IMR-90 (cell line): ENCODE measurements around the gene HEXA. TPM values are rescaled to one million over a fixed set of nuclear protein-coding genes. Genes with fewer than 3 reads are reported as not detected.

Source experiments
- ATAC-seq: fragments of 200-7000 bp; cut with Tn5 transposase; 2 replicates; pipeline ENCODE4 v1.9.1; 2020; ENCODE audit warnings: low read depth, mild to moderate bottlenecking, moderate library complexity
- BruUV-seq: library from RNA; stranded (reverse); fragments of 400-500 nt; replicated peaks from 2 replicates; lab custom pipeline; 2021; lab: Mats Ljungman, UMichigan
- CTCF ChIA-PET: fragments of 300-600 bp; formaldehyde crosslinking; extraction: SDS; loops from one replicate; lab custom pipeline; 2021; ENCODE audit warnings: antibody characterized with exemption; lab: Yijun Ruan, JAX
- POLR2A ChIA-PET: fragments of 300-600 bp; sonication (Branson Sonifier 250); formaldehyde crosslinking; loops from one replicate; lab custom pipeline; 2022; ENCODE audit warnings: antibody characterized with exemption; ENCODE audit not compliant: unreplicated experiment; lab: Charles Lee
- DNase-seq: peaks from one replicate; pipeline ENCODE4 v3.0.0; 2013
- H2AFZ ChIP-seq: replicated peaks from 2 replicates; pipeline ENCODE3; 2013; ENCODE audit warnings: low read length, mild to moderate bottlenecking; ENCODE audit not compliant: poor library complexity
- H2AK5ac ChIP-seq: 2 replicates; pipeline ENCODE4 v1.6.1; 2013; ENCODE audit warnings: low read depth, low read length, inconsistent platforms
- H2AK9ac ChIP-seq: replicated peaks from 2 replicates; pipeline ENCODE3; 2013; ENCODE audit warnings: mild to moderate bottlenecking, low read depth, low read length, moderate library complexity; ENCODE audit not compliant: poor library complexity
- H2BK120ac ChIP-seq: 2 replicates; pipeline ENCODE4 v1.6.1; 2013; ENCODE audit warnings: low read depth, low read length, inconsistent platforms
- H2BK15ac ChIP-seq: 3 replicates; pipeline ENCODE4 v1.6.1; 2013; ENCODE audit warnings: low read depth, low read length, inconsistent platforms
- H2BK20ac ChIP-seq: 2 replicates; pipeline ENCODE4 v1.6.1; 2013; ENCODE audit warnings: low read depth, mild to moderate bottlenecking, inconsistent platforms, low read length, moderate library complexity
- H2BK5ac ChIP-seq: 2 replicates; pipeline ENCODE4 v1.6.1; 2013; ENCODE audit warnings: mild to moderate bottlenecking, low read depth, low read length, inconsistent platforms; ENCODE audit not compliant: poor library complexity, severe bottlenecking
- H3K14ac ChIP-seq: replicated peaks from 2 replicates; pipeline ENCODE4 v1.6.1; 2013; ENCODE audit warnings: low read depth, low read length, inconsistent platforms
- H3K18ac ChIP-seq: 2 replicates; pipeline ENCODE4 v1.6.1; 2013; ENCODE audit warnings: low read depth, low read length, control low read depth
- H3K23ac ChIP-seq: 2 replicates; pipeline ENCODE4 v1.6.1; 2013; ENCODE audit warnings: low read depth, low read length, inconsistent platforms
- H3K27ac ChIP-seq: 2 replicates; pipeline ENCODE4 v1.5.1; 2013; ENCODE audit warnings: mild to moderate bottlenecking, control low read depth, low read length; ENCODE audit not compliant: insufficient read depth
- H3K27me3 ChIP-seq: 2 replicates; pipeline ENCODE4 v1.6.1; 2013; ENCODE audit warnings: low read length; ENCODE audit not compliant: control insufficient read depth, insufficient read depth
- H3K36me3 ChIP-seq: 2 replicates; pipeline ENCODE4 v1.6.1; 2013; ENCODE audit warnings: low read length, mixed read lengths; ENCODE audit not compliant: control insufficient read depth, insufficient read depth
- H3K4ac ChIP-seq: 2 replicates; pipeline ENCODE4 v1.6.1; 2013; ENCODE audit warnings: low read depth, low read length, inconsistent platforms
- H3K4me1 ChIP-seq: 2 replicates; pipeline ENCODE4 v1.6.1; 2013; ENCODE audit warnings: low read length, mixed read lengths; ENCODE audit not compliant: control insufficient read depth, insufficient read depth
- H3K4me2 ChIP-seq: 2 replicates; pipeline ENCODE4 v1.6.1; 2013; ENCODE audit warnings: low read depth, mild to moderate bottlenecking, control low read depth, low read length, moderate library complexity
- H3K4me3 ChIP-seq: 2 replicates; pipeline ENCODE4 v1.5.1; 2013; ENCODE audit warnings: low read depth, mild to moderate bottlenecking, control low read depth, low read length, moderate library complexity; ENCODE audit not compliant: insufficient read depth
- H3K56ac ChIP-seq: 2 replicates; pipeline ENCODE4 v1.6.1; 2013; ENCODE audit warnings: low read length, inconsistent platforms; ENCODE audit not compliant: insufficient read depth; ENCODE audit errors: extremely low read depth
- H3K79me1 ChIP-seq, 2 experiments: 2 replicates each; pipeline ENCODE4 v1.6.1; 2013; ENCODE audit warnings: low read length in 2 of 2, inconsistent platforms in 1 of 2, low read depth in 1 of 2
- H3K9ac ChIP-seq: 2 replicates; pipeline ENCODE4 v1.6.1; 2013; ENCODE audit warnings: low read depth, low read length, control low read depth
- H3K9me1 ChIP-seq: 2 replicates; pipeline ENCODE4 v1.6.1; 2013; ENCODE audit warnings: low read length, inconsistent platforms; ENCODE audit not compliant: insufficient read depth
- H3K9me3 ChIP-seq: 2 replicates; pipeline ENCODE4 v1.6.1; 2013; ENCODE audit warnings: low read length; ENCODE audit not compliant: control insufficient read depth, insufficient read depth
- H4K20me1 ChIP-seq: 2 replicates; pipeline ENCODE4 v1.6.1; 2013; ENCODE audit warnings: low read length, inconsistent platforms; ENCODE audit not compliant: insufficient read depth
- H4K5ac ChIP-seq: 2 replicates; pipeline ENCODE4 v1.6.1; 2013; ENCODE audit warnings: mild to moderate bottlenecking, low read depth, low read length, control low read depth
- H4K8ac ChIP-seq, 2 experiments: 2 replicates each; pipeline ENCODE4 v1.6.1; 2013; ENCODE audit warnings: low read depth in 2 of 2, low read length in 2 of 2, control low read depth in 1 of 2, inconsistent platforms in 1 of 2
- H4K91ac ChIP-seq: 2 replicates; pipeline ENCODE4 v1.6.1; 2013; ENCODE audit warnings: low read depth, low read length, inconsistent platforms; ENCODE audit not compliant: insufficient read depth
- BHLHE40 ChIP-seq: fragments of 150-350 bp; IDR thresholded peaks from 2 replicates; pipeline ENCODE4 v1.6.1; 2016; ENCODE audit warnings: mild to moderate bottlenecking, low read depth, low read length
- CEBPB ChIP-seq: IDR thresholded peaks from 2 replicates; pipeline ENCODE4 v1.6.1; 2012; ENCODE audit warnings: low read depth, low read length, improper control_type of control experiment
- CHD1 ChIP-seq: IDR thresholded peaks from 2 replicates; pipeline ENCODE4 v1.6.1; 2012; ENCODE audit warnings: low read depth, low read length, improper control_type of control experiment
- FOS ChIP-seq: fragments of 150-350 bp; IDR thresholded peaks from 2 replicates; pipeline ENCODE4 v1.6.1; 2016; ENCODE audit warnings: low read depth, low read length
- MAFK ChIP-seq: IDR thresholded peaks from 2 replicates; pipeline ENCODE4 v1.6.1; 2012; ENCODE audit warnings: low read depth, low read length, improper control_type of control experiment
- MAZ ChIP-seq: IDR thresholded peaks from 2 replicates; pipeline ENCODE4 v1.6.1; 2012; ENCODE audit warnings: low read depth, mild to moderate bottlenecking, low read length, improper control_type of control experiment, moderate library complexity, borderline replicate concordance
- MXI1 ChIP-seq: IDR thresholded peaks from 2 replicates; pipeline ENCODE4 v1.6.1; 2012; ENCODE audit warnings: low read depth, mild to moderate bottlenecking, low read length, moderate library complexity, borderline replicate concordance
- POLR2A ChIP-seq: IDR thresholded peaks from 2 replicates; pipeline ENCODE4 v1.6.1; 2012; ENCODE audit warnings: mild to moderate bottlenecking, low read depth, low read length
- RAD21 ChIP-seq: IDR thresholded peaks from 2 replicates; pipeline ENCODE4 v1.6.1; 2012; ENCODE audit warnings: low read length, improper control_type of control experiment
- RCOR1 ChIP-seq: IDR thresholded peaks from 2 replicates; pipeline ENCODE4 v1.6.1; 2012; ENCODE audit warnings: mild to moderate bottlenecking, low read length, improper control_type of control experiment; ENCODE audit not compliant: insufficient replicate concordance
- RFX5 ChIP-seq: IDR thresholded peaks from 2 replicates; pipeline ENCODE4 v1.8.0; 2012; ENCODE audit warnings: low read depth, mild to moderate bottlenecking, low read length, moderate library complexity
- SMC3 ChIP-seq: fragments of 150-350 bp; IDR thresholded peaks from 2 replicates; pipeline ENCODE4 v1.6.1; 2016; ENCODE audit warnings: low read depth, mild to moderate bottlenecking, antibody characterized with exemption, low read length, moderate library complexity
- WGBS, 2 experiments: methylation state at CpG; one replicate each; pipeline versions ENCODE4 v1.1.5 to v1.1.7; 2013; ENCODE audit warnings: missing lambda C conversion rate in 2 of 2; ENCODE audit not compliant: insufficient read length in 1 of 2; ENCODE audit errors: extremely low coverage in 2 of 2; 5-methylcytosine and 5-hydroxymethylcytosine counted together
- dilution Hi-C: fragments of 300-500 bp; cut with HindIII; formaldehyde crosslinking; loops from one replicate; pipeline ENCODE4 v1.14.3; 2018; ENCODE audit warnings: low sequenced_read_pairs; ENCODE audit not compliant: unreplicated experiment
- in situ Hi-C: fragments of 300-500 bp; cut with MboI; formaldehyde crosslinking; loops from 3 replicates; pipeline ENCODE4 v1.14.3; 2019; ENCODE audit warnings: low sequenced_read_pairs, inconsistent platforms, mixed read lengths
- intact Hi-C: fragments of 100-400 bp; cut with micrococcal nuclease; formaldehyde crosslinking; loops from 2 replicates; pipeline ENCODE4 v1.10.0; 2022
- polyA plus RNA-seq, 3 experiments: library from polyadenylated mRNA; depleted of rRNA; stranded (reverse); fragments of >200 nt; gene quantifications; 2 replicates each; pipeline ENCODE4 v1.2.3, GENCODE V29; 2012; ENCODE audit warnings: low replicate concordance in 1 of 3
- total RNA-seq: library from RNA; depleted of rRNA; stranded (reverse); fragments of >200 nt; gene quantifications from 2 replicates; pipeline ENCODE4 v1.2.3, GENCODE V29; 2012
- TF ChIP-seq, protein P1 (sequence below): fragments of 150-350 bp; IDR thresholded peaks from 2 replicates; pipeline ENCODE4 v1.6.1; 2017; ENCODE audit warnings: mild to moderate bottlenecking, antibody characterized with exemption, low read length, low read depth
- TF ChIP-seq, protein P2 (sequence below): fragments of 150-350 bp; IDR thresholded peaks from 2 replicates; pipeline ENCODE4 v1.6.1; 2016; ENCODE audit warnings: low read depth, mild to moderate bottlenecking, low read length, moderate library complexity, borderline replicate concordance
- TF ChIP-seq, protein P3 (sequence below): conservative IDR thresholded peaks from 2 replicates; pipeline ENCODE4 v1.5.1; 2012; ENCODE audit warnings: mild to moderate bottlenecking, low read depth, low read length, improper control_type of control experiment

The HEXA gene
- total and polyA plus RNA-seq, 2 of the 4 experiments (the other 2 are of a cell fraction): 19.4 to 115 TPM

DNA sequence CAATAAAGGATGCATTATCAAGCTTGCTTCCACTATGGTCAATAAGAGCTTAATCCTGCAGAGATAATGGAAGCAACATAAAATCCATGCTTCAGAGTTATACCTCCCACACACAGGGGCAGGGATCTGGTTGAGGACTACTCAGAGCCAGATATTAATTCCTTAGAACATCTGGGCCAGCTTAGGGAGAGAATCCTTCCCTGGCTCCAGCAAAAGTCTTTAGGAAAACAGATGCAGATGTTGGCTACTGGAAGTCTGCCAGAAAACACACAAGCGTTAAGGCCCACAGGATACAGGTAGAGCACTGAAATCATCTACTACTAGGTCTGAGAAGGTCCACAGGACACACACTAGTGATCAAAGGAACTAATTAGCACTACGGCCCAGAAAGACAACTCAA, 47.4 kb upstream of the HEXA start:
- no peak overlapping the region for H3K23ac ChIP-seq
- no peak overlapping the region for H3K4ac ChIP-seq
- WGBS, 2 experiments: no CpG with 5 or more reads among the region's 2 CpGs
- no peaks in the 10 kb centered on the region for H3K9me1 ChIP-seq
- H3K27me3 ChIP-seq: no peaks in the 10 kb centered on the region; the same call in 1 of the 2 replicates
- no peak overlapping the region for H2AK5ac ChIP-seq
- H4K8ac ChIP-seq: no peak overlapping the region
- no peak overlapping the region for H4K91ac ChIP-seq
- no peaks in the 10 kb centered on the region for H3K36me3 ChIP-seq
- no peak overlapping the region for H2BK120ac ChIP-seq
- no peak overlapping the region for H3K9ac ChIP-seq
- H3K79me1 ChIP-seq: no peaks in the 10 kb centered on the region
- no peak overlapping the region for H3K4me2 ChIP-seq
- intact Hi-C loops (no loop called here), dilution Hi-C loops (no loop called here), in situ Hi-C loops (no loop called here)
- no peak overlapping the region for H3K14ac ChIP-seq
- no peak overlapping the region for H3K56ac ChIP-seq
- DNase-seq (no peak), ATAC-seq (no peak)
- H4K20me1 ChIP-seq: no peaks in the 10 kb centered on the region
- no peak for TF ChIP-seq SMC3
- no peak for TF ChIP-seq RFX5
- no peak for TF ChIP-seq MXI1
- TF ChIP-seq, protein P1, sequence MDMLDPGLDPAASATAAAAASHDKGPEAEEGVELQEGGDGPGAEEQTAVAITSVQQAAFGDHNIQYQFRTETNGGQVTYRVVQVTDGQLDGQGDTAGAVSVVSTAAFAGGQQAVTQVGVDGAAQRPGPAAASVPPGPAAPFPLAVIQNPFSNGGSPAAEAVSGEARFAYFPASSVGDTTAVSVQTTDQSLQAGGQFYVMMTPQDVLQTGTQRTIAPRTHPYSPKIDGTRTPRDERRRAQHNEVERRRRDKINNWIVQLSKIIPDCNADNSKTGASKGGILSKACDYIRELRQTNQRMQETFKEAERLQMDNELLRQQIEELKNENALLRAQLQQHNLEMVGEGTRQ: no peak
- no peak for TF ChIP-seq CHD1
- TF ChIP-seq, protein P2, sequence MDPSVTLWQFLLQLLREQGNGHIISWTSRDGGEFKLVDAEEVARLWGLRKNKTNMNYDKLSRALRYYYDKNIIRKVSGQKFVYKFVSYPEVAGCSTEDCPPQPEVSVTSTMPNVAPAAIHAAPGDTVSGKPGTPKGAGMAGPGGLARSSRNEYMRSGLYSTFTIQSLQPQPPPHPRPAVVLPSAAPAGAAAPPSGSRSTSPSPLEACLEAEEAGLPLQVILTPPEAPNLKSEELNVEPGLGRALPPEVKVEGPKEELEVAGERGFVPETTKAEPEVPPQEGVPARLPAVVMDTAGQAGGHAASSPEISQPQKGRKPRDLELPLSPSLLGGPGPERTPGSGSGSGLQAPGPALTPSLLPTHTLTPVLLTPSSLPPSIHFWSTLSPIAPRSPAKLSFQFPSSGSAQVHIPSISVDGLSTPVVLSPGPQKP: no peak
- no peak for TF ChIP-seq FOS
- TF ChIP-seq MAZ: no peak
- no peak for TF ChIP-seq BHLHE40
- no peak for TF ChIP-seq POLR2A
- no peak for TF ChIP-seq RAD21
- no peak for TF ChIP-seq CEBPB
- no peak for TF ChIP-seq RCOR1
- TF ChIP-seq MAFK: no peak
- TF ChIP-seq, protein P3, sequence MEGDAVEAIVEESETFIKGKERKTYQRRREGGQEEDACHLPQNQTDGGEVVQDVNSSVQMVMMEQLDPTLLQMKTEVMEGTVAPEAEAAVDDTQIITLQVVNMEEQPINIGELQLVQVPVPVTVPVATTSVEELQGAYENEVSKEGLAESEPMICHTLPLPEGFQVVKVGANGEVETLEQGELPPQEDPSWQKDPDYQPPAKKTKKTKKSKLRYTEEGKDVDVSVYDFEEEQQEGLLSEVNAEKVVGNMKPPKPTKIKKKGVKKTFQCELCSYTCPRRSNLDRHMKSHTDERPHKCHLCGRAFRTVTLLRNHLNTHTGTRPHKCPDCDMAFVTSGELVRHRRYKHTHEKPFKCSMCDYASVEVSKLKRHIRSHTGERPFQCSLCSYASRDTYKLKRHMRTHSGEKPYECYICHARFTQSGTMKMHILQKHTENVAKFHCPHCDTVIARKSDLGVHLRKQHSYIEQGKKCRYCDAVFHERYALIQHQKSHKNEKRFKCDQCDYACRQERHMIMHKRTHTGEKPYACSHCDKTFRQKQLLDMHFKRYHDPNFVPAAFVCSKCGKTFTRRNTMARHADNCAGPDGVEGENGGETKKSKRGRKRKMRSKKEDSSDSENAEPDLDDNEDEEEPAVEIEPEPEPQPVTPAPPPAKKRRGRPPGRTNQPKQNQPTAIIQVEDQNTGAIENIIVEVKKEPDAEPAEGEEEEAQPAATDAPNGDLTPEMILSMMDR: no peak
- H3K4me3 ChIP-seq: no peak overlapping the region
- no peaks in the 10 kb centered on the region for H3K4me1 ChIP-seq
- no peak overlapping the region for H2BK20ac ChIP-seq
- no peak overlapping the region for H3K18ac ChIP-seq
- no TSS peak for BruUV-seq
- H2AFZ ChIP-seq: no peak overlapping the region
- ChIA-PET CTCF (no interaction called here), POLR2A (no interaction called here)
- H2AK9ac ChIP-seq: no peak overlapping the region
- no peak overlapping the region for H3K27ac ChIP-seq
- H4K5ac ChIP-seq: no peak overlapping the region
- peaks cover 12% of the 10 kb centered on the region for H3K9me3 ChIP-seq
- no peak overlapping the region for H2BK15ac ChIP-seq
- H2BK5ac ChIP-seq: no peak overlapping the region
